ENCODE data around the gene OR1M1. TPM values are rescaled to one million over a fixed set of nuclear protein-coding genes. Genes with fewer than 3 reads are reported as not detected.

OR1M1 gene
- polyA plus RNA-seq, 3 donors, result not detected

DNA sequence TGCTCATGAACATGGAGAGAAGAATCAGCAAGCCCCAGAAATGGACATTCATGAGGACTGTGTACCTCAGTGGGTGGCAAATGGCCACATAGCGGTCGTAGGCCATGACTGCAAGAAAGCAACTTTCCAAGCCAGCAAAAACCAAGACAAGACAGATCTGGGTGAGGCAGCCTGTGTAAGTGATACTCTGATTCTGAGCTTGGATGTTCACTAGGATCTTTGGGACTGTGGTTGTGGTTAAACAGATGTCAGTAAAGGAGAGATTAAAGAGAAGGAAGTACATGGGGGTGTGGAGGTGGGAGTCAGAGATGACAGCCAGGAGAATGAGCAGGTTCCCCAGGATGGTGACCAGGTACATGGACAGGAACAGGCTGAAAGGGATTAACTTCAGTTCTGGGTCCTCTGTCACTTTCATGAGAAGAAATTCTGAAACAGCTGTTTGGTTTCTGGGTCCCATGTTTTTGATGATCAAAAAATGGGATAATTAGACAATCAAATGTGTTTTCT is 28.5 kb downstream of the OR1M1 start, which contains the start of gene OR7G1:
TSS of gene OR7G1 (minus strand) at position 457 of the 507 bp plus-strand sequence. CDS start at position 457, 0 bp downstream.
- no peaks in the 10 kb centered on the region for H3K79me2 ChIP-seq (ENCODE audit: insufficient read depth, low read length)
- Mint-ChIP-seq H3K27me3 (ENCODE audit: low read depth in 3 of 3) (peaks cover 7 to 22% (median 11%) of the 10 kb centered on the region in 3 donors), H3K9me3 (peaks cover 0 to 2% (median 0%) of the 10 kb centered on the region in 7 donors), H3K4me1 (no peaks in the 10 kb centered on the region), H3K27ac (no peak within 1 kb of the TSS), H3K4me3 (no peak within 1 kb of the TSS), H3K36me3 (no peaks in the 10 kb centered on the region)
- H4K20me1 ChIP-seq (ENCODE audit: insufficient read depth, low read length), result no peaks in the 10 kb centered on the region
- no peak within 1 kb of the TSS for H3K9ac ChIP-seq (ENCODE audit: insufficient read depth, low read length, poor library complexity, severe bottlenecking)
- TF ChIP-seq, protein P1, sequence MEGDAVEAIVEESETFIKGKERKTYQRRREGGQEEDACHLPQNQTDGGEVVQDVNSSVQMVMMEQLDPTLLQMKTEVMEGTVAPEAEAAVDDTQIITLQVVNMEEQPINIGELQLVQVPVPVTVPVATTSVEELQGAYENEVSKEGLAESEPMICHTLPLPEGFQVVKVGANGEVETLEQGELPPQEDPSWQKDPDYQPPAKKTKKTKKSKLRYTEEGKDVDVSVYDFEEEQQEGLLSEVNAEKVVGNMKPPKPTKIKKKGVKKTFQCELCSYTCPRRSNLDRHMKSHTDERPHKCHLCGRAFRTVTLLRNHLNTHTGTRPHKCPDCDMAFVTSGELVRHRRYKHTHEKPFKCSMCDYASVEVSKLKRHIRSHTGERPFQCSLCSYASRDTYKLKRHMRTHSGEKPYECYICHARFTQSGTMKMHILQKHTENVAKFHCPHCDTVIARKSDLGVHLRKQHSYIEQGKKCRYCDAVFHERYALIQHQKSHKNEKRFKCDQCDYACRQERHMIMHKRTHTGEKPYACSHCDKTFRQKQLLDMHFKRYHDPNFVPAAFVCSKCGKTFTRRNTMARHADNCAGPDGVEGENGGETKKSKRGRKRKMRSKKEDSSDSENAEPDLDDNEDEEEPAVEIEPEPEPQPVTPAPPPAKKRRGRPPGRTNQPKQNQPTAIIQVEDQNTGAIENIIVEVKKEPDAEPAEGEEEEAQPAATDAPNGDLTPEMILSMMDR (IDR thresholded peaks at IDR 0.05), result no peak
- H3K4me2 ChIP-seq (replicated peaks; ENCODE audit: extremely low read depth, low read length, poor library complexity, severe bottlenecking), result no peak within 1 kb of the TSS
- intact Hi-C loops (cut with micrococcal nuclease), result no loop called here
- no peaks in the 10 kb centered on the region for H3K36me3 ChIP-seq (replicated peaks in 1 of 2; ENCODE audit: control insufficient read depth in 1 of 2, insufficient read depth in 2 of 2, low read length in 2 of 2)
- H2AFZ ChIP-seq (ENCODE audit: insufficient read depth, low read depth, low read length, poor library complexity, severe bottlenecking), result no peak within 1 kb of the TSS
- no peaks in the 10 kb centered on the region for H3K27me3 ChIP-seq (ENCODE audit: control insufficient read depth in 2 of 2, insufficient read depth in 2 of 2, low read length in 2 of 2)
- no peaks in the 10 kb centered on the region for H3K9me3 ChIP-seq (replicated peaks in 1 of 2; ENCODE audit: control insufficient read depth in 1 of 2, insufficient read depth in 1 of 2, low read length in 2 of 2)
- DNase-seq, result no peak
- H3K27ac ChIP-seq (ENCODE audit: low read depth in 1 of 2, low read length in 2 of 2), result no peak within 1 kb of the TSS
- H3K4me3 ChIP-seq (replicated peaks in 1 of 3; ENCODE audit: low read depth in 2 of 3, low read length in 3 of 3), result no peak within 1 kb of the TSS
- H3K4me1 ChIP-seq (ENCODE audit: control insufficient read depth in 1 of 2, insufficient read depth in 2 of 2, low read length in 2 of 2), result no peaks in the 10 kb centered on the region
- 100% methylated on average over 2 of the region's 2 CpGs for WGBS (ENCODE audit: insufficient coverage)

- TF ChIP-seq, protein P1 (IDR thresholded peaks at IDR 0.05), result no peak
- Histone ChIP-seq H3K4me3 (replicated peaks in 1 of 3; ENCODE audit: low read depth in 2 of 3, low read length in 3 of 3) (no peak overlapping the region), H3K9ac (ENCODE audit: insufficient read depth, low read length, poor library complexity, severe bottlenecking) (no peak overlapping the region), H3K9me3 (replicated peaks in 1 of 2; ENCODE audit: control insufficient read depth in 1 of 2, insufficient read depth in 1 of 2, low read length in 2 of 2) (no peaks in the 10 kb centered on the region), H3K4me1 (ENCODE audit: control insufficient read depth in 1 of 2, insufficient read depth in 2 of 2, low read length in 2 of 2) (no peaks in the 10 kb centered on the region), H2AFZ (ENCODE audit: insufficient read depth, low read depth, low read length, poor library complexity, severe bottlenecking) (no peak overlapping the region), H3K36me3 (replicated peaks in 1 of 2; ENCODE audit: control insufficient read depth in 1 of 2, insufficient read depth in 2 of 2, low read length in 2 of 2) (no peaks in the 10 kb centered on the region), H3K27ac (ENCODE audit: low read depth in 1 of 2, low read length in 2 of 2) (no peak overlapping the region), H3K27me3 (ENCODE audit: control insufficient read depth in 2 of 2, insufficient read depth in 2 of 2, low read length in 2 of 2) (no peaks in the 10 kb centered on the region), H4K20me1 (ENCODE audit: insufficient read depth, low read length) (no peaks in the 10 kb centered on the region), H3K4me2 (replicated peaks; ENCODE audit: extremely low read depth, low read length, poor library complexity, severe bottlenecking) (no peak overlapping the region), H3K79me2 (ENCODE audit: insufficient read depth, low read length) (no peaks in the 10 kb centered on the region)
- H3K27me3 Mint-ChIP-seq (ENCODE audit: low read depth in 3 of 3), result peaks cover 5 to 20% (median 12%) of the 10 kb centered on the region in 3 donors
- no peak overlapping the region for H3K27ac Mint-ChIP-seq
- H3K36me3 Mint-ChIP-seq, result no peaks in the 10 kb centered on the region
- H3K4me3 Mint-ChIP-seq, result no peak overlapping the region
- no peak for DNase-seq
- H3K4me1 Mint-ChIP-seq, result no peaks in the 10 kb centered on the region
- 42% methylated on average over 2 of the region's 5 CpGs for WGBS (ENCODE audit: insufficient coverage)
- intact Hi-C loops (cut with micrococcal nuclease), result no loop called here
- peaks cover 0 to 2% (median 0%) of the 10 kb centered on the region in 7 donors for H3K9me3 Mint-ChIP-seq
These were observed 29.7 kb downstream of the OR1M1 start for GRCh38 chr19:9116547-9116946.

All from CD14-positive monocyte (primary cell).